Thyroid gland (tissue), 4 donors: ENCODE results near the gene RSPH1. TPM values are rescaled to one million over a fixed set of nuclear protein-coding genes. Genes with fewer than 3 reads are reported as not detected.

Experiments used
- DNase-seq, 2 donors: peaks; one replicate each; pipeline ENCODE4 v3.0.0-alpha.2; 2019
- H3K27ac ChIP-seq, 3 donors: fragments of 200-600 bp; sonication (generic); 1 replicate in 2 of 3; 2 replicates in 1 of 3; pipeline ENCODE4 v1.5.1; 2016 to 2019; ENCODE audit warnings: mild to moderate bottlenecking in 1 of 3, moderate library complexity in 1 of 3
- H3K27me3 ChIP-seq: fragments of 200-600 bp; sonication (generic); one replicate; pipeline ENCODE4 v1.5.1; 2019
- H3K36me3 ChIP-seq, 2 donors: fragments of 200-600 bp; sonication (generic); one replicate each; pipeline ENCODE4 v1.5.1; 2016 to 2019
- H3K4me1 ChIP-seq, 2 donors: fragments of 200-600 bp; sonication (generic); one replicate each; pipeline ENCODE4 v1.5.1; 2017 to 2019
- H3K4me3 ChIP-seq, 3 donors: fragments of 200-600 bp; sonication (generic); replicated peaks in 1 of 3; 1 replicate in 2 of 3; 2 replicates in 1 of 3; pipeline ENCODE4 v1.5.1; 2016; ENCODE audit warnings: mild to moderate bottlenecking in 1 of 3
- H3K9me3 ChIP-seq: fragments of 200-600 bp; sonication (generic); one replicate; pipeline ENCODE4 v1.5.1; 2017
- CTCF ChIP-seq, 6 experiments: fragments of 200-600 bp in 3 of 6; fragments of 450-650 bp in 3 of 6; sonication (generic) in 3 of 6; IDR thresholded peaks; one replicate each; pipeline ENCODE4 v1.5.1; 2016 to 2019; ENCODE audit warnings: antibody characterized with exemption in 6 of 6, mild to moderate bottlenecking in 2 of 6, inconsistent platforms in 1 of 6, moderate library complexity in 1 of 6
- POLR2A ChIP-seq, 2 donors: fragments of 450-650 bp; IDR thresholded peaks; one replicate each; pipeline ENCODE4 v1.6.1; 2017; ENCODE audit warnings: antibody characterized with exemption in 2 of 2, mild to moderate bottlenecking in 2 of 2, moderate library complexity in 1 of 2
- WGBS, 2 donors: methylation state at CpG; one replicate each; pipeline ENCODE4 v1.1.5; 2017; 5-methylcytosine and 5-hydroxymethylcytosine counted together
- intact Hi-C: fragments of 100-400 bp; cut with DNase I; formaldehyde crosslinking; loops from one replicate; pipeline ENCODE4 v1.15.1; 2023
- total RNA-seq, 4 donors: library from RNA; depleted of rRNA; stranded (reverse); fragments of >200 nt; gene quantifications; one replicate each; pipeline ENCODE4 v1.2.3, GENCODE V29; 2016

Gene RSPH1
- total RNA-seq, 4 donors from 2014 or later: 2.7 to 3.7 (median 3.0) TPM

GRCh38 chr21:42478504-42478903, 17.5 kb downstream of the RSPH1 start:
- intact Hi-C loops: no loop called here
- H3K4me1 ChIP-seq: no peaks in the 10 kb centered on the region
- no peaks in the 10 kb centered on the region for H3K9me3 ChIP-seq
- TF ChIP-seq CTCF (IDR thresholded peaks at IDR 0.05) (no peak), POLR2A (IDR thresholded peaks at IDR 0.05) (no peak)
- DNase-seq: no peak
- 69 to 70% methylated on average over 7 of the region's 7 CpGs for WGBS, 2 donors
- H3K36me3 ChIP-seq: no peaks in the 10 kb centered on the region
- no peak overlapping the region for H3K4me3 ChIP-seq
- H3K27ac ChIP-seq: no peak overlapping the region
- H3K27me3 ChIP-seq: no peaks in the 10 kb centered on the region

GRCh38 chr21:42476388-42477331, 19.4 kb downstream of the RSPH1 start:
- no peaks in the 10 kb centered on the region for H3K36me3 ChIP-seq
- no peak overlapping the region for H3K4me3 ChIP-seq
- no peak for TF ChIP-seq POLR2A (IDR thresholded peaks at IDR 0.05)
- no peak for TF ChIP-seq CTCF (IDR thresholded peaks at IDR 0.05)
- no peak overlapping the region for H3K27ac ChIP-seq
- no peak for DNase-seq
- no peaks in the 10 kb centered on the region for H3K27me3 ChIP-seq
- H3K9me3 ChIP-seq: no peaks in the 10 kb centered on the region
- intact Hi-C loops: no loop called here
- no peaks in the 10 kb centered on the region for H3K4me1 ChIP-seq
- WGBS, 2 donors: 87 to 91% methylated on average over 15 to 21 of the region's 25 CpGs

- no peak for TF ChIP-seq CTCF (IDR thresholded peaks at IDR 0.05)
- TF ChIP-seq POLR2A (IDR thresholded peaks at IDR 0.05): no peak
- 91 to 92% methylated on average over 11 to 18 of the region's 18 CpGs for WGBS, 2 donors
These were observed 20.3 kb downstream of the RSPH1 start for GRCh38 chr21:42475526-42476387.

GRCh38 chr21:42475036-42475435, 21.0 kb downstream of the RSPH1 start:
- TF ChIP-seq CTCF (IDR thresholded peaks at IDR 0.05): no peak
- TF ChIP-seq POLR2A (IDR thresholded peaks at IDR 0.05): no peak
- DNase-seq: no peak
- WGBS, 2 donors: 84 to 90% methylated on average over 7 of the region's 7 CpGs
- Histone ChIP-seq H3K4me1 (no peaks in the 10 kb centered on the region), H3K4me3 (no peak overlapping the region), H3K36me3 (no peaks in the 10 kb centered on the region), H3K27me3 (no peaks in the 10 kb centered on the region), H3K27ac (no peak overlapping the region), H3K9me3 (no peaks in the 10 kb centered on the region)
- intact Hi-C loops: no loop called here

More at GRCh38 chr21:42475526-42476387, 20.3 kb downstream of the RSPH1 start:
- H3K9me3 ChIP-seq: no peaks in the 10 kb centered on the region
- no peak overlapping the region for H3K27ac ChIP-seq
- intact Hi-C loops: no loop called here
- H3K4me1 ChIP-seq: no peaks in the 10 kb centered on the region
- no peaks in the 10 kb centered on the region for H3K27me3 ChIP-seq
- H3K36me3 ChIP-seq: no peaks in the 10 kb centered on the region
- no peak overlapping the region for H3K4me3 ChIP-seq
- no peak for DNase-seq
